ENCODE data around the gene ENTPD8.

GRCh38 chr9:137427454-137428310, 13.5 kb downstream of the ENTPD8 start:
- TF ChIP-seq, protein P1, sequence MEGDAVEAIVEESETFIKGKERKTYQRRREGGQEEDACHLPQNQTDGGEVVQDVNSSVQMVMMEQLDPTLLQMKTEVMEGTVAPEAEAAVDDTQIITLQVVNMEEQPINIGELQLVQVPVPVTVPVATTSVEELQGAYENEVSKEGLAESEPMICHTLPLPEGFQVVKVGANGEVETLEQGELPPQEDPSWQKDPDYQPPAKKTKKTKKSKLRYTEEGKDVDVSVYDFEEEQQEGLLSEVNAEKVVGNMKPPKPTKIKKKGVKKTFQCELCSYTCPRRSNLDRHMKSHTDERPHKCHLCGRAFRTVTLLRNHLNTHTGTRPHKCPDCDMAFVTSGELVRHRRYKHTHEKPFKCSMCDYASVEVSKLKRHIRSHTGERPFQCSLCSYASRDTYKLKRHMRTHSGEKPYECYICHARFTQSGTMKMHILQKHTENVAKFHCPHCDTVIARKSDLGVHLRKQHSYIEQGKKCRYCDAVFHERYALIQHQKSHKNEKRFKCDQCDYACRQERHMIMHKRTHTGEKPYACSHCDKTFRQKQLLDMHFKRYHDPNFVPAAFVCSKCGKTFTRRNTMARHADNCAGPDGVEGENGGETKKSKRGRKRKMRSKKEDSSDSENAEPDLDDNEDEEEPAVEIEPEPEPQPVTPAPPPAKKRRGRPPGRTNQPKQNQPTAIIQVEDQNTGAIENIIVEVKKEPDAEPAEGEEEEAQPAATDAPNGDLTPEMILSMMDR (IDR thresholded peaks at IDR 0.05; ENCODE audit: extremely low read depth in 1 of 2, insufficient read depth in 1 of 2, low read depth in 1 of 2, low read length in 2 of 2) = no peak
- TF ChIP-seq MYC (IDR thresholded peaks at IDR 0.05; ENCODE audit: low read depth, low read length) (no peak), EZH2 (IDR thresholded peaks at IDR 0.05; ENCODE audit: borderline replicate concordance, low read depth, low read length, severe bottlenecking) (no peak), POLR2A (IDR thresholded peaks at IDR 0.05; ENCODE audit: low read depth, low read length) (no peak), POLR2AphosphoS5 (IDR thresholded peaks at IDR 0.05; ENCODE audit: insufficient read depth, low read depth, low read length) (no peak)
- TF ChIP-seq, protein P2, sequence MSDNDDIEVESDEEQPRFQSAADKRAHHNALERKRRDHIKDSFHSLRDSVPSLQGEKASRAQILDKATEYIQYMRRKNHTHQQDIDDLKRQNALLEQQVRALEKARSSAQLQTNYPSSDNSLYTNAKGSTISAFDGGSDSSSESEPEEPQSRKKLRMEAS (IDR thresholded peaks at IDR 0.05; ENCODE audit: insufficient read depth, insufficient read length) = no peak

Measured in endothelial cell of umbilical vein (primary cell).